Ishikawa (cell line): ENCODE measurements around the gene AATK.

Source experiments
- CEBPB ChIP-seq: IDR thresholded peaks from 2 replicates; pipeline ENCODE4 v1.6.1; 2012
- CREB1 ChIP-seq: IDR thresholded peaks from 2 replicates; pipeline ENCODE4 v1.6.1; 2012; ENCODE audit warnings: low read depth
- EGR1 ChIP-seq: IDR thresholded peaks from 2 replicates; pipeline ENCODE4 v1.6.1; 2012
- EP300 ChIP-seq: IDR thresholded peaks from 2 replicates; pipeline ENCODE4 v1.6.1; 2012; ENCODE audit warnings: borderline replicate concordance
- FOXM1 ChIP-seq: IDR thresholded peaks from 2 replicates; pipeline ENCODE4 v1.6.1; 2012; ENCODE audit warnings: low read depth, borderline replicate concordance
- NFIC ChIP-seq: IDR thresholded peaks from 2 replicates; pipeline ENCODE4 v1.6.1; 2012
- RAD21 ChIP-seq: IDR thresholded peaks from 2 replicates; pipeline ENCODE4 v1.6.1; 2012; ENCODE audit warnings: low read depth
- REST ChIP-seq: IDR thresholded peaks from 2 replicates; pipeline ENCODE4 v1.6.1; 2012; ENCODE audit warnings: low read depth, mild to moderate bottlenecking
- TAF1 ChIP-seq: IDR thresholded peaks from 2 replicates; pipeline ENCODE4 v1.6.1; 2012; ENCODE audit warnings: low read depth, mild to moderate bottlenecking
- TCF12 ChIP-seq: IDR thresholded peaks from 2 replicates; pipeline ENCODE4 v1.6.1; 2012; ENCODE audit warnings: low read depth
- TEAD4 ChIP-seq: IDR thresholded peaks from 2 replicates; pipeline ENCODE4 v1.6.1; 2012
- YY1 ChIP-seq: IDR thresholded peaks from 2 replicates; pipeline ENCODE4 v1.6.1; 2012; ENCODE audit warnings: low read depth
- ZBTB7A ChIP-seq: IDR thresholded peaks from 2 replicates; pipeline ENCODE4 v1.6.1; 2012; ENCODE audit warnings: low read depth
- TF ChIP-seq, protein P1 (sequence below): IDR thresholded peaks from 2 replicates; pipeline ENCODE4 v1.6.1; 2012
- TF ChIP-seq, protein P2 (sequence below): IDR thresholded peaks from 2 replicates; pipeline ENCODE4 v1.6.1; 2012

Gene AATK

DNA sequence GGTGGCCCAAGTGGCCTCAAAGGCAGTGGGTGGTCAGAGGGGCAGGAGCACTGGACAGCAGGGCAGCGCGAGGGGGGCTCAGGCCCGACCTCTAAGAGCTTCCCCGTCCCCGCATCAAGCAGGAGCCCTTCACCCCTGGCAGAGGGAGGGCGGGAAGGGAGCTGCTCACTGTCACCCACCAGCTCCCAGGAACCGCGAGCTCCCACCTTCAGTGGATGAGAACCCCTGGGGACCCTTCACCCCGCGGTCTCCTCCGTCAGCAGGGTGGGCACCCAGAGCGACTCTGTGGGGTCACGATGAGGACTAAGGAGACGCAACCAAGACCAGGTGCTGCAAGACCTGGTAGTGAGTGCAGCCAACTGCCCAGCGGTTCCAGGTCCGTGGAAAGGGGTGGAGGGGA, 43.1 kb upstream of the AATK start:
- TF ChIP-seq, protein P1, sequence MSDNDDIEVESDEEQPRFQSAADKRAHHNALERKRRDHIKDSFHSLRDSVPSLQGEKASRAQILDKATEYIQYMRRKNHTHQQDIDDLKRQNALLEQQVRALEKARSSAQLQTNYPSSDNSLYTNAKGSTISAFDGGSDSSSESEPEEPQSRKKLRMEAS: no peak
- TF ChIP-seq TCF12: no peak
- TF ChIP-seq EP300: no peak
- TF ChIP-seq, protein P2, sequence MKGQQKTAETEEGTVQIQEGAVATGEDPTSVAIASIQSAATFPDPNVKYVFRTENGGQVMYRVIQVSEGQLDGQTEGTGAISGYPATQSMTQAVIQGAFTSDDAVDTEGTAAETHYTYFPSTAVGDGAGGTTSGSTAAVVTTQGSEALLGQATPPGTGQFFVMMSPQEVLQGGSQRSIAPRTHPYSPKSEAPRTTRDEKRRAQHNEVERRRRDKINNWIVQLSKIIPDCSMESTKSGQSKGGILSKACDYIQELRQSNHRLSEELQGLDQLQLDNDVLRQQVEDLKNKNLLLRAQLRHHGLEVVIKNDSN: no peak
- TF ChIP-seq ZBTB7A: no peak
- no peak for TF ChIP-seq YY1
- no peak for TF ChIP-seq NFIC
- no peak for TF ChIP-seq RAD21
- TF ChIP-seq FOXM1: no peak
- TF ChIP-seq CEBPB: no peak
- TF ChIP-seq TEAD4: no peak
- no peak for TF ChIP-seq TAF1

DNA sequence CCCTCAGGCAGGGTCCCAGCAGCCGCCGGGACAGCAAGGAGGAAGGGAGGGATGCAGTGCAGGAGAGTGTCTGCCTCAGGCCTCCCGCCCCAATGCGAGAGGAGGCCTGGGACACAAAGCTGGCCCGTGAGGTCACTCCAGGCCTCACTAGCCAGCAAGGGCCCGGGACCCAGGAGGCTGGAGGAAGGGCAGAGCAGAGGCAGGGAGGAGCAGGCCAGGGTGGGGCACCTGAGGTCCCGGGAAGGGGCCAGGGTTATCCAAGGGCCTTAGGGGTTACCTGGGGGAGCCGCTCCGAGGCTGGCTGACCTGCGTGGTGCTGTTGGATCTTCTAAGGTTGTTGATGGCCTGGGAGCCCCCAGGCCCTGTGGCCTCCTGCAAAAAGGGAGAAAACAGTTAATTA, 42.6 kb upstream of the AATK start:
- TF ChIP-seq RAD21: no peak
- no peak for TF ChIP-seq TEAD4
- no peak for TF ChIP-seq REST
- no peak for TF ChIP-seq EP300
- TF ChIP-seq TCF12: no peak
- TF ChIP-seq ZBTB7A: no peak
- TF ChIP-seq TAF1: no peak

DNA sequence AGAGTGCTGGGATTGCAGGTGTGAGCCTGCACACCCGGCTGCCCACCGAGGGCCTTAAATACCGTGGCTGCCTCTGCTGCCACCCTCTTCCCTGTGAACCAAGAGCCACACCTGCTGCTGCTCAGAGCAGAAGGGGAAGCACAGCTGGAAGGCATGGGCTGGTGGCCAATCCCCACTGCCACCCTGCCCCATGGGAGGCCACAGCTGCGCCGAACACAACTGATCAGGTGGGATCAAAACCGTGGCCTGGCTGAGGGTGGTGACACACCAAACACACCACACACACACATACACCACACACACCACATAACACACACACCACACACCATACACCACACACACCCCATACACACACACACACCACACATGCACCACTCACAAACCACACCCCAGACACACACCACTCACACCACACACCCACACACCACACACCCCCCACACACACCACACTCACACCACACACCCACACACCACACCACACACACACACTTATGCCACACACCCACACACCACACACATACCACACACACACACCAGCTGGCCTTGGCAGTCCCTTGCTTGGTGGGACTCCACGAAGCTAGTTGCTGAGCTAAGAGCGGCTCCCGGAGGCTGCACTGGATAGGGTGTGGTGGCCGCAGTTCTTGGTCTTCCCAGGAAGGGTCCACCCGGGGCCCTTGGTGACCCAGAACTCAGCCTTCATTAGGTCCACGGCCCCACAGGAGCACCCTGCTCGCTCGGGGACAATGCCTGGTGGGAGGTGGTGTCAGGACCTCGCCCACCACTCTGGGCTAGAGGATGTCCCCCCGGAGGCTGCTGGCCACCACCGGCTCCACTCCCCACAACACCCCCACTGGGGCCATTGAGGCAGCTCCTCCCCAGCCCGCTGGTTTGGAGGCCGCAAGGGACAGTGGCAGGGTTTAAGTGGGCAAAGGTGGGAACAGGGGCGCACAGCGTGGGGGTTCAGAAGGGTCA, 41.9 kb upstream of the AATK start:
- TF ChIP-seq EGR1: no peak
- TF ChIP-seq CREB1: no peak
- TF ChIP-seq NFIC: no peak
- TF ChIP-seq YY1: no peak
- TF ChIP-seq ZBTB7A: no peak
- TF ChIP-seq TEAD4: no peak
- TF ChIP-seq, protein P2: no peak
- no peak for TF ChIP-seq CEBPB
- TF ChIP-seq TAF1: no peak
- TF ChIP-seq, protein P1: no peak
- TF ChIP-seq EP300: no peak
- no peak for TF ChIP-seq FOXM1
- TF ChIP-seq TCF12: no peak
- TF ChIP-seq RAD21: no peak
- TF ChIP-seq REST: no peak

GRCh38 chr17:81206657-81207056, 40.6 kb upstream of the AATK start:
- TF ChIP-seq EGR1 (no peak), REST (no peak), RAD21 (no peak), YY1 (no peak), TEAD4 (no peak), CEBPB (no peak), CREB1 (no peak), FOXM1 (no peak), NFIC (no peak), TCF12 (no peak), ZBTB7A (no peak), TAF1 (no peak), EP300 (no peak)
- TF ChIP-seq, protein P2: no peak
- TF ChIP-seq, protein P1: no peak
